HG02938 (cell line): Measurements from ENCODE around the gene ARL14.
A peak's percentile ranks its signal among the peaks of the same experiment; 100 is the strongest.
"Not testable (repeated sequence)": the region's sequence is repeated elsewhere in the genome, so short reads cannot be mapped to it uniquely, and the experiment has no call there.

Experiments
- ATAC-seq: cut with Tn5 transposase; IDR thresholded peaks from one replicate; pipeline ENCODE4 v1.9.1; 2021; ENCODE audit warnings: mild to moderate bottlenecking, moderate library complexity; ENCODE audit not compliant: unreplicated experiment

The ARL14 gene

DNA sequence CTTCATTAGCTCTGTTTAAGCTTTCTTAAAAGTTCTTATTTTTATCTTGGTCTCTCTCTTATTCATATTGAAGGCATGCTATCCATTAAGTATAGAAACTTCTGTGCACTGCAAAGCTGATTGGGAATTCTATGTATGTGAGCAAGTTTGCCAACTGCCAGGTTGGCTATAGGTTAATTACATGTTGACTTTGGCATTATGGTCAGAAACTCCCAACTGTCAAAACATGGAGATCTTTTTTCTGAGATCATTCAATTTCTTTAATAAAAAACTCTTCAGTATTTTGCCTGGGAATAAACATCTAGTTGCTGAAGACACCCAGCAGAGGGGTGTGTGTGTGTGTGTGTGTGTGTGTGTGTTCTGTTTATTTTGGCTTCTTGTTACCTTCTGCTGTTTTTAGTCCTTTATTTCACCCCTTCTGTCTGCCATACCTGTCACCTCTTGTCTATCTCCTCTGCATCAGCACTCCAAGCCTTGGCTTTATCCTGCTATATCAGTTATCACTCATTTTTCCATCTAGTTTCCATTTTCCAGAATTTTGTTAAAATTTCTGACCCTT lies 1.3 kb upstream of the ARL14 start:
- ATAC-seq = no peak

DNA sequence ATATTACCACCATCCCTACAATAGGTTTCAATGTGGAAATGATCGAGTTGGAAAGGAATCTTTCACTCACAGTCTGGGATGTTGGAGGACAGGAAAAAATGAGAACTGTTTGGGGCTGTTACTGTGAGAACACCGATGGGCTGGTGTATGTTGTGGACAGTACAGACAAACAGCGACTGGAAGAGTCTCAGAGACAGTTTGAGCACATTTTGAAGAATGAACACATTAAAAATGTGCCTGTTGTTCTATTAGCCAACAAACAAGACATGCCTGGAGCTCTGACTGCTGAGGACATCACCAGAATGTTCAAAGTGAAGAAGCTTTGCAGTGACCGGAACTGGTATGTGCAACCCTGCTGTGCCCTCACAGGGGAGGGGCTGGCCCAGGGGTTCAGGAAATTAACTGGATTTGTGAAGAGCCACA lies 510 bp downstream of the ARL14 start:
- ATAC-seq = no peak

DNA sequence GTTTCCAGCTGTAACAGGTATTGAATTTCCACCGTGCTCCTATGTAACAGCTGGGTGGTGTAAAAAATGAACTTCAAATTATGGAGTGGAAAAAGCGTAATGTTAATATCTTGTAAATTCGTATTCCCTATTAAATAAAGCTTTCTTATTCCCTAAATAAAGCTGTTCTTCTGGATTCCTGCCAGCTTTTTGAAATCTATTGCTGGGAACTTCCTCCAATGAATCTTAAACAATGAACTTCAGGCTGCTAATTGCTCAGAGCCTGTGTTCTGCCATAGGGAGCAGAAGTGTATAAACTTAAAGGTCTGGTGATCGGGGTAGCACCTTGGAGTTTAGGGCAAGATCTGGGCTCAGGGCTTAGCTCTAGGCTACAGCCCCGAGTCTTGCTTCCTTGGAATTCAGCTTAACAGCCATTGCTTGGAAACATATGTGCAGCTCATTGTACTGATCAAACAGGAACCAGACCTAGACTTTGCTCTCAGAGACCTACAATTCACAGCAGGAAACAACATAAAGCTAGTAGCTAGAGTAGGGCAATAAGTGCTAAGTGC lies 1.4 kb downstream of the ARL14 start:
- ATAC-seq = no peak

DNA sequence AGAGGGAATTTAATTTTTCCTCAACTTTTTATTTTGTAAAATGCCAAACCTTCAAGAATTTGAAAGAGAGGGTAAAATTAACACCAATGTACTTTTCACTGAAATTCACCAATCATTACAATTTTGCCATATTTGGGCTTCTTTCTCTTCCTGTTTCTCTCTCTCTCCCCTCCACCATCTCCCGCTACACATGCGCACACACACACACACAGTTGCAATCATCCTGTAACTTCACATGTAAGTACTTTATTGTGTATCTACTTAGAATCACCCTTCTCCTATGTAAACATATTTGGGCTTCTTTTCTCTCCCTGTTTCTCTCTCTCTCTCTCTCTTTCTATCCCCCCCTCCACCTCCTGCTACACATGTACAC lies 7.4 kb downstream of the ARL14 start:
- ATAC-seq = no peak

DNA sequence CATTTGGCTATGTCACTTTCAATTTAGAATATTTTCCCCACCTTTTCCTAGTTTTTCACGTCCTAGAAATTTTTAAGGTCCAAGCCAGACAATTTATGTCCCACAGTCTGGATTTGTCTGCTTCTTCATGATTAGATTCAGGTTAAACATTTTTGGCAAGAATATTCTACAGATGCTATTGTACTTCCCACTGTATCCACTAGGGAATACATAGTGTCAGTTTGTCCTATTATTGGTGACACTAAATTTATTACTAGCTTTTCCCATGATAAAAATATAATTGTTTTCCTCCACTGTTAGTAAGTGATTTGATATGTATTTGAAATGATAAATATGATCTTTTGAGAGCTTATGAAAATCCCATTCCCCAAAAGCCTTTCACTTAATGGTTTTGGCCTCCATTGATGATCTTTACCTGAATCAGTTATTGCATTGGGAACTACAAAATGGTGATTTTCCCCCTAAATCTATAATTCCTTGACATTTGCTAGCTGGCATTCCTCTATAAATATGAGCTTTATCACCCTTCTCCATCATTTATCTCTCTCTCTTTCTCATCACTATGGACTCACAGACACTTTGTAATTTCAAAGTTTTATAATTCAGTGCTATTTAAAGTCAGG lies 8.3 kb downstream of the ARL14 start:
- ATAC-seq = no peak

DNA sequence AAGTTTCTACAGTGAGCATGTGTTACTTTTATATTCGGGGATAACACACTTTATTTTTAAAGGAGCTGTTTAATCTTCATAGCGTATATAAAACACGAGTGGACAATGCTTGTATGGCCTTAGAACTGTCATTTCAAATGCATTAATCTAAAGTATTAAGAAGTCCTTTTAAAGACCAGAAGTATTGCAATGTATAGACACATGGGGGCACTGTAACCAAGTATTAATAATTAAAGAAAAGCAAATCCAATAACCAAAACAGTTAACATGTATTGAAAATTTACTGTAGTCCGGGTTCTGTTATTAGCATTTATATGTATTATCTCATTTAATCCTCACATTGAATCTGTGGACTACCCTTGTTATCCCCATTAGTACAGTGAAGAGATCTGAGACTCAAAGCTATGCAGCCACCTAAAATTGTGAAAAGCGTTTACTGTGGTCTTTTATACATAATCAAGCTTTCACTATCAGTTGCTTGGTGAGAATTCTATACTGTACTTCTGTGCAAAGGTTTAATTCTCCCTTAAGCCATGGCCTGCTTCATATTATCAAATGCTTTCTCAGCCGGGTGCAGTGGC lies 10.1 kb downstream of the ARL14 start:
- no peak for ATAC-seq

DNA sequence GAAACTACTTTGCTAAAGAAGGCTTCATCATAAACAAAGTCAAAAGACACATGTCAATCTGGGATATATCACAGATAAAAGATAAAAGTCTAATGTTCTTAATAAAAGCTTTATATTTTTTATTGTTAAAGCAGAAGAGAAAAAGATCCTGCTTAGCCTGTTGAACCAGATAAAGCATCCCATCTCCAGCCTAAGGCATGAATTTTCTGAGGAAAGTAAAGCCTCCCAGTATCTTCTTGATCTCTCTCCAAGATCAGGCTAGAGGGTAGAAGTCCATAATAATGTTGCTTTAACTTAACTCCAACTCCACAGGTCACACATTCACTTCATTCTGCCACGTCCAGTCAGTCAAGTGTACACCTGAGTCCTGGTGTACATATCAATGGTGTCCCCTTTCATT lies 14.2 kb downstream of the ARL14 start:
- ATAC-seq = no peak

DNA sequence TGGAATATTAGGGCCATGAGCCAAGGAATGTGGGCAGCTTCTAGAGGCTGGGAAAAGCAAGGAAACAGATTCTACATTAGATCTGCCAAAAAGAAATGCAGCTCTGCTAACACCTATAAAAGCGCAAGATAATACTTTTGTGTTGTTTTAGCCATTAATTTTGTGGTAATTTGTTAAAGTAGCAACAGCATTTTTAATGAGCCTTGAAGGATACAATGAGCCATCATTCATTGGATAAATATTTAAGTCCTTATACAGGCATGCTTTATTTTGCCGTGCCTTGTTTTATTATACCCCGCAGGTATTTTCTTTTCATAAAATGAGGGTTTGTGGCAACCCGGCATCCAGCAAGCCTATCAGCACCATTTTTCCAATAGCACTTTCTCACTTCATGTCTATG lies 15.0 kb downstream of the ARL14 start:
- ATAC-seq = no peak

DNA sequence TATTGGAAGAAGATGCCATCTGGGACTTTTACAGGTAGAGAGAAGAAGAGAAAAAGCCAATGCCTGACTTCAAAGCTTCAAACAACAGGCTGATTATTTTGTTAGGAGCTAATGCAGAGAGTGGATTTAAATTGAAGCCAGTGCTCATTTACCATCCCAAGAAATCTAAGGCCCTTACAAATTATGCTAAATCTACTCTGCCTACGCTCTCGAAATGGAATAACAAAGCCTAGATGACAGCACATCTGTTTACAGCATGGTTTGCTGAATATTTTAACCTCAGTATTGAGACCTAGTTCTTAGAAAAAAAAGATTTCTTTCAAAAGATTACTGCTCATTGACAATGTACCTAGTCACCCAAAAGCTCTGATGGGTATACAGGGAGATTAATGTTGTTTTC lies 16.2 kb downstream of the ARL14 start:
- no peak for ATAC-seq

DNA sequence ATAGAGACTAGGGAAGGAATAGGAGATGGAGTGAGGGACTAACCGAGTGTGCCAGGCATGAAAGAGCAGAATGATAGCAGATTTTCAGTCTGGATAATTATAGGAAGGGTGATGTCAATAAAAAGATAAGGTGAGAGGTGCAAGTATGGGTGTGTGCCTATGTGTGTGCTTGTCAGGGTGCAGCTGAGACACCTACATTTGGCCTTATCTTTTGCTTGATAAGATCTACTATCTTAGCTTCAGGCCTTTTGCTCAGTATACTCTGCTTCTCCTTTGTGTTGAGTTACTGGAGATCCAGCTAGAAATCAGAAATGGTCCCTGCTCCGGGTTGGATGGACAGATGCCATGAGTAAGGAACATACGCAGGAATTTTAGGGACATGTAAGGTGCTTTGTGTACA lies 17.4 kb downstream of the ARL14 start:
- ATAC-seq = no peak

DNA sequence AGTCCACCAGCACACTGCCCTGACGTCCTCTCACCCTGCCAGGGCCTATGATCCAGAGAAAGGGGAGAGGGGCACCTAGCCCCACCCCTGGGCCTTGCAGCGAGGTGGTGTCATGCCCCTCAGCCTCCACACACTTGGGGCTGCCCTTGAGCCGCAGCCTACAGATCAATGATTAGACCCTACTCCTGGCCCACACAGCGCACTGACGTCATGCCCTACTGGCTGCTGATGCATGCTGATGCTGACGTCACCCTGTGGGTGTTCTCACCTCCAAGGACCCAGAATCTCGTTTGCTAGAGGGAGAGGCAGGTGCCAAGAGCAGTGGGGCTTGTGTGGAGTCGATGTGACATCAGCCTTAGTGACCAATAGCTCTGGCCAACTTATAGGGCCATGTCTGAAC lies 18.0 kb downstream of the ARL14 start:
- no peak for ATAC-seq

DNA sequence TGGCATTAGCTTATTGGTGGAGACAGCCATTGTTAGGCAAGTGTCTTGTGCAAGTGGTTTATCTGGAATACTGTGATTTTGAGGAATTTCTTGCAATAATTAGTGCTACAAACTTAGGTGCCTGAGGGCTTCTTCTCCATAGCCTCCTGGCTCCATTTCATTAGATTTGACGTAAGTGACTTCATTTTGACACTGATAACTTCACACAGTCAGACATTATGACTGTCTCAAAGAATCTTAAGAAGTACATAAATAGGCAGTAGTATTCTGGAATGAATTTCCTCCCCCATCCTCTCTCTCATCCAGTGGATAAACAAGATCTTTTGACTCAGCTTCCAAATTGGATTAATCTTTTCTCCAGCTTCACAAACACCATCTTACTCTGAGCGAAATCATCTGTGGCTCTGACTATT lies 19.0 kb downstream of the ARL14 start:
- ATAC-seq = no peak

DNA sequence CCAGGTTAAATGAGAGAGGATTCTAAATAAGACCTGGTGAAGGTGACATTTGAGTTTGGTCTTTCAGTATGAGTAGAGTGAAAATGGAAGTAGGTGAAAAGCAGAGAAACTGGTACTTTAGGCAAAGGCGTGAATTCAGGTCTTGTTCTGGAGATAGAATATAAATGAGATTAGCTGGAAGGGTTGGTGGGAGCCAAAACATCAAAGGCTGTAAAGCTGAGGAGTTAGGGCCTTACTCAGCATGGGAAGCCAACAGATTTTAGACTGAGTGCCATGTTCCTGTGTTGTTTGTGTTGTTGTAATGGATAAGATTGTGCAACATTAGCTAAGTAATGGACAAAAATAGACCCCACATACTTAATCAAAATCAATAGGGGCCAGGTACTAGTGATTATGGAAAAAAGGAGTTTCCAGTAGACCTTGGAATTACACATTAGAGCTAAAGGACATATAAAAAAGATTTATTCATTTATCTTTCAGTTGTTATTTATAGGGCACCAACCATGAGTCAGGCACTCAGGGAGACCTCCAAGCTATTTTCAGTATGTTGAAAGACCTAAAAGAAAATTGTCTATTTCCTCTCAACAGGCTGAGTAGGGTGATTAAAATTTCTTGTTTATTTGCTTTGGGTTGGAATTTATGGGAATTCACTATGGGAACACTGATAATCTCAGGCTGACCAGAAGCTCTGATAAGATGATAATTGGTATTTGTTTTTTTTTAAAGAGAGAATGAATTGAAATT lies 20.8 kb downstream of the ARL14 start:
- peak; percentile 67 for ATAC-seq

DNA sequence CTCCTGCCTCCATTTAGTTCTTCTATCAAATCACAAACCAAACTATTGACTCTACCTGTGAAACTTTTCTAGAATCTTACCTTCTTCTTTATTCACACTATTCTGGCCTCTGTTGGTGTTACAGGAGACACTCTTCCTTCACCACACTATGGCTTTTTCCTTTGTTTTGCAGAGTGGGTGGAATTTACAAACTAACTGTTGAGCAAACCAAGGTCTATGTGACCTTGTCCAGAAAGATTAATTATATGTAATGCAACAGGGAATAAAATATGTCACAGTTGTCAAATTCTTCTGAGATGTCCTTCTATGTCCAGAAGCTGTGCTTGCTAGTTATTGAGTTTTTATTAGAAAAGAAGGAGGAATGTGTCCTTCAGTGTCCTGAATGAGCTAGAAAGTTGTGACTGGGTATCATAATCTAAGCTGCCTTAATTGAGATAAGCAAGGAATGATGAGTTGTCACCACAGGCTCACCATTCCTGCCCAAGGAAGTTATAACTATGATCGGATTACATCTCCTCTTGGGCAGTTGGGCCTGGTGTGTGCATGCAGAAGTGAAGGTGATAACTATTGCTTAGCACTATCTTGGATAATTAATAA lies 21.7 kb downstream of the ARL14 start:
- ATAC-seq = no peak

DNA sequence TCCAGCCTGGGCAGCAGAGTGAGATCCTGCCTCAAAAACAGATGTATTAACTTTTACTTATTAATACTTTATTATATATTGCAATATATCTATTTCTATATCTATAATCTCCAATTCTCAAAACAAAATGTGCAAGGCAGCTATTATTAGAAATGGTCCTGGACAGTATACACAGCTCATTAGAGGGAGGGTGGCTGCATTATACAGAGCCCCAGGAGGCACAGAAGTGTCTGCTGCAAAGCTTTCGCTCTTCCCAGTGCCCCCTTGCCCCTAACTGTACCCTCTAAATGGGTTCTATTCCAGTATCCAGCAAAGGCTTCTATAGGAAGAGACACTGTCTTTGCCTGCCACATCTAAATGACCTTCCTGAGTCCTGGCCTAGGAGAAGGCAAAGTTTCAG lies 24.5 kb downstream of the ARL14 start:
- ATAC-seq = no peak

DNA sequence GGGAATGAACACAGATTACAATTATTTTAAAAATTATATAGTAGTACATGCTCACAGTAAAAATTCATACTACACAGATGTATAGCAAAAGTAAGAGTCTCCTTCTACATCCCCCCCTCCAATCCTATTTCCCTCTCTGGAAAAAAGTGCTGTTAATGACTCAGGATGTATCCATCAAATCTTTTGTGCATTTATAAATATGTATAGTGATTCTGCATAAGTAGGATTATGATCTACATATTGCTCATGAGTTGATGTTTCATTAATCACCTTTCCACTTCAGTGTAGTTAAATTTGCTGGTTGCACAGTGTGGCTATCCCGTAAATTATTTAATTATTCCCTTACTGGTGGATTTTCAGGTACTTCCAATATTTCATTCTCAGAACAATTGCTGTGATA lies 25.3 kb downstream of the ARL14 start:
- ATAC-seq = no peak

DNA sequence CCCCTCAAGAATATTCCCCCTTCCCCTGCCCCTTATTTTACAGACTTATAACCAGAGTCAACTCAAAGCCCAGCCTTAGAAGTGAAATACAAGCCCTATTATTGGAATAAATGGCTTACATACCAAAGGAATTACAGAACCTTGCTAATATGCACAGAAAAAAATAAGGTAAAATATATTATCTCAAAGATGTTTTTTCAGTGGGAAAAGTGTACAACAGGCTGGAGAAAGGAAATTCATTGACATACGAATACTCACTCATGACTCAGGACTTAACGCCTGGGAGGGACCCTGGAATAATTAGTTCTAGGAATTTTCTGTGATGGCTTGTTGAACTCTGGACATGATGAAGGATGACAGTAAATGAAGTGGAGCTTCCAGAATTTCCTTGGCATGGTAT lies 27.0 kb downstream of the ARL14 start:
- ATAC-seq = no peak

DNA sequence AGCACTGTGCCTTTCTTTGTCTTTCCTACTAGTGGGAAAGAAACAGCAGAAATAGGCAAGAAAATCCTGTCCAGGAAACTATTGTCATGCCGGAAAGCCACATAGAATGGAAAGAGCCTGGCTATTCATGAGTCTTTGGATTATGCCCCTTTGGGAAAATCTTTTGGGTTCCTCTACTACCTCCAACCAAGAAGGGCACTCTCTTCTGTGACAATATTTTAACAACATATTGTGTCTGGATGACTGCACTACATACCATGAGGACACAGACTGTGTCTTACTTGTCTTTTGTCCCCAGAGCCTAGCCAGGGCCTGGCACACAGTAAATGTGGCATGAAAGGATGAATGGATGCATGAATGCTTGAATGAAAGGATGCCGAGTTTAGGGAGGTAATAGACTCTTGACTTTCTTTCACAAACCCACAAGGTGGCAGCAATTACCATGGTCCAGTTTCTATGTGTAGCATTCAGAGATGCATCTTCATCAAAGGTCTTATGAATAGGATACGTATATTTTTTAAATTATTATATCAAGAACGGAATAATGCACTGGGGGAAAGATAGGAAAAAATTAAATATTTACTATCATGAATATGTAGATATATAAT lies 30.3 kb downstream of the ARL14 start:
- peak; percentile 75 for ATAC-seq

DNA sequence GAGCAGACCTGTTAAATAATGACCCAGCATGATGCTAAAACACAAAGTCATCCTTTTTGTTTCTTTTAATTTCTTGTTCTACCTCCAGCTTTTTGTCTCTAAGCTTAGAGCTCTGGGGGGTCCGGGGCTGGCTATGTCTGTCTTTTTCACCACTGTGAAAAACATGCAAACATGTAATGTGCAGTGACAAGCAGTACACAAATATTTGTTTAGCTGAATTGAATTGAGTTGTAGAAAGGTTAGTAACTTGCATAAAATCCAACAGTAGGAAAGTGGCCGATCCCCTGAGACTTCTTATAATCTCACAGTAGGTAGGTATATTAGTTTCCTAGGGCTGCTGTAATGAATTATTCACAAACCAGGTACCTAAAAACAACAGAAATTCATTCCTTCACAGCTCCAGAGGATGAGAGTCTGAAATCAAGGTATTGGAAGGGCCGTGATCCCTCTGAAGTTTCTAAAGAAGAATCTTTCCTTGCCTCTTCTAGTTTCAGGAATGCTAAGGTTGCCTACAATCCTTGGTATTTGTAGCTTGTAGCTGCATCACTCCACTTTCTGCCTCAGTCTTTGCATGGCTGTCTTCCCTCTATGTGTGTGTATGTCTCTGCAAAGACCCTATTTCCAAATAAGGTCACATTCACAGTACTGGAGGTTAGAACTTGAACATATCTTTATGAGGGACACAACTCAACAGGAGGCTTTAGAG lies 32.7 kb downstream of the ARL14 start:
- ATAC-seq = no peak

DNA sequence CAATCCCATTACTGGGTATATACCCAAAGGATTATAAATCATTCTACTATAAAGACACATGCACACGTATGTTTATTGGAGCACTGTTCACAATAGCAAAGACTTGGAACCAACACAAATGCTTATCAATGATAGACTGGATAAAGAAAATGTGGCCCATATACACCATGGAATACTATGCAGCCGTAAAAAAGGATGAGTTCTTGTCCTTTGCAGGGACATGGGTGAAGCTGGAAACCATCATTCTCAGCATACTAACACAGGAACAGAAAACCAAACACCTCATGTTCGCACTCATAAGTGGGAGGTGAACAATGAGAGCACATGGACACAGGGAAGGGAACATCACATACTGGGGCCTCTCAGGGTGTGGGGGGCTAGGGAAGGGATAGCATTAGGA lies 36.2 kb downstream of the ARL14 start:
- not testable (repeated sequence) for ATAC-seq
